HG02943 (cell line): Measurements from ENCODE around the gene RXFP4.

Experiments used
- ATAC-seq: cut with Tn5 transposase; IDR thresholded peaks from one replicate; pipeline ENCODE4 v1.9.1; 2021; ENCODE audit warnings: mild to moderate bottlenecking, low read depth, moderate library complexity; ENCODE audit not compliant: unreplicated experiment

RXFP4 gene

DNA sequence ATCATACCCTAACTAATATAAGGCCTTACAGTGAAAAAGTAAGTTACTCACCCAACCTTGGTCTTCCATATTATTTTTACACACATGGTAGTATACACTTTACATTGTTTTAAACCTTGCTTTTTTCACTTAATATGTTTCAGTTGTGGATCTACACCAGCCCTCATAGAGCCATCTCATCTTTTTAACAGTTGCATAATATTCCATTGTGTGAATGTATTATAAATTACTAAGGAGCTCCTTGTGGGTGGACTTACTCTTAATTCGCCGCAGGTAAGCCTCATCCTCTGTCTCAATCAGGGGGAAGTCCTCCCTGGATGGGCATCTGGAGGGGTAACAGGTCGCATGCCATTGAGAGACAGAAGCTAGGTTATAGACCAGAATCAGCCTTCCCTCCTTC is 13.2 kb downstream of the RXFP4 start:
- no peak for ATAC-seq

- ATAC-seq, result no peak
These were observed 16.0 kb downstream of the RXFP4 start for GRCh38 chr1:155957411-155957915.

GRCh38 chr1:155960081-155960745 is 18.8 kb downstream of the RXFP4 start:
- ATAC-seq, result no peak

- no peak for ATAC-seq
These were observed 20.5 kb downstream of the RXFP4 start for GRCh38 chr1:155961937-155962336.

DNA sequence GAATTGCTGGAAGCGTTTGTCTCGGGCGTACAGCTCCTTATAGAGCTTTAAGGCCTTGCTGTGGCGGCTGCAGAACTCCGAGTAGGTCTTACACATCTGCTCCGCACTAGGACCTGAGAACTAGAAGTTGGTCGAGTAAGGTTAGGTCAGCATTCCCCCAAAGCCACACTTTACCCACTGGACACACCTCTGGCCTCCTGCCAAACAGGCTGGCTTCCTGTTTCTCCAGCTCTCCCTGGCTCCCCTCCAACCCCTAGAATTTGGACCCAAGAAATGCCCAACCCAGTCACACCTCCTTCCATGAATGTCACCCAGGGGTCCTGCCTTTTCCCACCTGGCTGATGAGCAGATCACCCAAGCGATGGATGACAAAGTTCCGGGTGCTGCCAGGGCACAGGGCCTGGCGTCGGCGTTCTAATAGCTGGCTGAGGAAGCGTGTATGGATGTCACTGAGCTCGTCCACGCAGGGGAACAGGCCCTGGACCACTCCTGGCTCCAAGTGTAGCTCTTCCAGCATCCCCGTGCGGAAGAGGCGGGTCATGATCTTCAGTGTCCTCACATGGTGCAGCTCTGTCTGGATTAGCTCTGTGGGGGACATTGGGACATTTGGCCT is 21.3 kb downstream of the RXFP4 start:
- no peak for ATAC-seq

DNA sequence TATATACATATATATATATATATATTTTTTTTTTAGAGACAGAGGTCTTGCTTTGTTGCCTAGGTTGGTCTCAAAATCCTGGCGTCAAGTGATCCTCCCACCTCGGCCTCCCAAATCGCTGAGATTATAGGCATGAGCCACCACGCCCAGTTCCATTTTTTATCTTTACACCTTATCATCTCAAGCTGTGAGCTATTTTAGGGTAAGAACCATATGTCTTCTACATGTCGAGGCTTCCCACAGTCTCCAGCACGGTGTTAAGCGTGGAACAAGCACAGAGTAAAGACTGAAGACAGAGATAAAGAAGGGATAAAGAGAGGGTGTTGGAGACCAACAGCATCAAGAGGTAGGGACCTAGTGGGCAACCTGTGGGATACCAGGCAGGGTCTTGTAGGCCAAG is 22.8 kb downstream of the RXFP4 start:
- no peak for ATAC-seq

DNA sequence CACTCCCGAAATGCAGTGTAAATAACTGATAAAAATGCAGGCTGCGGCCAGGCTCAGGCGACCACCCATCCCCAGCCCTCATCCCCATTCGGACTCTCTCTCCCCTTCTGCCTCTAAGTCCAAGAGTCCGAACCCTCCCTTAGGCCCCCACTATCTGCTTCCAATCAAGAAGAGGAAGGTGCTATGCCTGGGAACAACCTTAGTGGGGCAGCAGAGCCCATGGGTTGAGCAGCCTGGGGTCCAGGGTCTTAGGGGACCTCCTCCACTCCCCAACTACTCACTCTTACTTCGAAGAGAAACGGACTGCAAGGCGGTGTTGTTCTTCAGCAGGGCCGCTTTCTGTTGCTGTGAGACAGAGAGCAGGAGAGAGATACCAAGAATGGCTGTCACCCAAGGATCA is 24.7 kb downstream of the RXFP4 start:
- ATAC-seq, result no peak

DNA sequence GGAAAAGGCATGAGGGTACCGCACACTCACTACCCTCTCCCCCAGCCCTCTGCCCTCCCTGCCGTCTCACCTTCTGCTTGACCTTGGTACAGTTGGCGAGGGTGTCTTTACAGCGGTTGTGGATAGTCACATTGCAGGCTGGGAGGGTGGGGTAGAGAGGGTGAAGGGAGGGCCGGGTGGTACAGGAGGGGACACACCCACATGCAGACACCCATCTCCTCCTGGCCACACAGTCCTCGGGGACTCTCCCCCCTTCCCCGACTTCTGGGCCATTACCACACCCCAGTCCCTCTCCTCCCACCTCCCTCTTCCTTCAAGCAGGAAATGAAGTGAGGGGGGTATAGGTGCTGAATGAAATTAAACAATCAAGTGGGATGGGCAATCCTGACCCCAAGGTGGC is 25.3 kb downstream of the RXFP4 start:
- no peak for ATAC-seq

- no peak for ATAC-seq
These were observed 26.1 kb downstream of the RXFP4 start for GRCh38 chr1:155967341-155968050.

GRCh38 chr1:155968051-155968400 is 26.6 kb downstream of the RXFP4 start:
- ATAC-seq, result no peak

GRCh38 chr1:155968670-155969069 is 27.2 kb downstream of the RXFP4 start:
- no peak for ATAC-seq

GRCh38 chr1:155969377-155969791 is 27.9 kb downstream of the RXFP4 start:
- no peak for ATAC-seq

DNA sequence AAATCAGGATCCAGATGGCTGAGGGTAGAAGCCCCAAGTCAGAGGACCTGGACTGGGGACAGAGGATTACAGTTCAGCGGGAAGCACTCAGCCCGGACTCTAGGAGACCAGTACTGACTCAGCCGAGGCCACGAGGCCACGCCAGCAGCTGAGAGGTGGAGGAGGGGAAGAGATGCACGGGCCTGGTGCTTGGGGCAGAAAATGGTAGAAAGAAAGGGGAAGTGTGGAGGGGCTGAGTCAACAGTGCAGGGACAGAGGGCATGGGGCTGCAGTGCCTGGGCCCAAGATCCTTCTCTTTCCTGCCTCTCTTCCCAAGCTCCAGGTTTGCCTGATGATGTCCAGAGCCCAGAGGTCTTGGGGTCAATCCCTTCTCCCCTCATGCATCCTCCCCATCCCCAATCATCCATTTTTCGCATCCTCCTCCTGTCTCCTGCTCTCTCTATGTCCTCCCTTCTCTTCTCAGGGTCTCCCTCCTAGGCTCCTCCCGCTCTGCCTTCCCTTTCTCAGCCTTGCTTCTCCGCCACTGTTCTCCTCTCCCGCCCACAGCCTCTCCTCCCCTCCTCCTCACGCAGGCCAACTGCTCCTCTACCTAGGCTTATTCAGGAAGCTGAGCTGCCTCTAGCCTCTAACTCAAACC is 29.2 kb downstream of the RXFP4 start:
- ATAC-seq, result no peak

DNA sequence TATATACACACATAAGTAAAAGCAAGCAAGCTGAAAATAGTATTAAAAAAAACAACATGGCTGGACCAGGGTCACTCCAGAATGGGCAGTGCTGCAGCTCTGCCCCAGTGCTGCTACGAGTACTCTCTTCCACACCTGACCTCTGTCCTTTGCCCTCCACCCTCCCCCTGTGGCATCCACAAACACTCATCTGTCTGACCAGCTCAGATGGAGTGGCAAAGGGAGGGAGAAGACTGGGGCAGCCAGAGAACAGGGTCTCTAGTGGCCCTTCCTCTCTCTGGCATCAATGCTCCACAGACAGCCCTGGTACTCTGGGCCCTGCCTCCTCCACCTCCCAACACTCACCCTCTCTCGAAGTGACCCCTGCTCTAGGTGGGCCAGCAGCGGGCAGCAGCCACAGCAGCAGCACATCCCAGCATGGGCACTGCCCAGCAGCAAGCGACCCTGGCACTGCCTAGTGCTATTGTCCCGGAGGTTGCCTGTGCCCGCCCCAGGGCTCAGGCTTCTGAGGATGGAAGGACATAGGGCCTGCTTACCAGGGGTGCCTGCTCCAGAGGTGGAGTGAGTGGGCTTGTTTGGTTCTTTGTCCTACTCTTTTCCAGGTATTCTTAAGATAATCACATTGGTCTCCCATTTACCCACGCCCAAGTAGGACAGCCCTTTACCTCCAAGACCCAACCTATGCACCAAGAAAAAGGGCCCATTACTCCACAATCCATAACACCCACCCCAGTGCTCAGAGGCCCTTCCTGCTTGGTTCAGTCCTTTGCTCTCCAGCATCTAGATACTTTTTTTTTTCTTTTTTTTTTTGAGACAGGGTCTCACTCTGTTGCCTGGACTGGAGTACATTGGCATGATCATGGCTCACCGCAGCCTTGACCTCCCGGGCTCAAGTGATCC is 30.7 kb downstream of the RXFP4 start:
- ATAC-seq, result no peak

DNA sequence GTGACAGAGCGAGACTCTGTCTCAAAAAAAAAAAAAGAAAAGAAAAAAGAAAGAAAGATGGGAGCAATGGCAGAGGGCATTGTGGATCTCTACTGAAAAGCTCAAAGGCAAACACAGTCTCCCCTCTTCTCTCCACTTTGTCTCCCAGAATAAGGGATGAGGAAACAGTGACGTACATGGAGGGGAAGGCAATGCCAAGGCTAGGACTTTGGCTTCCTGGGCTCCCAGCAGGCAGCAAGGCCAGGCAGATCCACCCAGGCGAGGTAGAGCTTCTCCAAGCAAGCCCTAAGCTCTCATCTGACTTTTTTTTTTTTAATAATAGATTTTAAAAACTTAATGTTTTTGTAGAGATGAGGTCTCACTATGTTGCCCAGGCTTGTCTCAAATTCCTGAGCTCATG is 32.3 kb downstream of the RXFP4 start:
- no peak for ATAC-seq

DNA sequence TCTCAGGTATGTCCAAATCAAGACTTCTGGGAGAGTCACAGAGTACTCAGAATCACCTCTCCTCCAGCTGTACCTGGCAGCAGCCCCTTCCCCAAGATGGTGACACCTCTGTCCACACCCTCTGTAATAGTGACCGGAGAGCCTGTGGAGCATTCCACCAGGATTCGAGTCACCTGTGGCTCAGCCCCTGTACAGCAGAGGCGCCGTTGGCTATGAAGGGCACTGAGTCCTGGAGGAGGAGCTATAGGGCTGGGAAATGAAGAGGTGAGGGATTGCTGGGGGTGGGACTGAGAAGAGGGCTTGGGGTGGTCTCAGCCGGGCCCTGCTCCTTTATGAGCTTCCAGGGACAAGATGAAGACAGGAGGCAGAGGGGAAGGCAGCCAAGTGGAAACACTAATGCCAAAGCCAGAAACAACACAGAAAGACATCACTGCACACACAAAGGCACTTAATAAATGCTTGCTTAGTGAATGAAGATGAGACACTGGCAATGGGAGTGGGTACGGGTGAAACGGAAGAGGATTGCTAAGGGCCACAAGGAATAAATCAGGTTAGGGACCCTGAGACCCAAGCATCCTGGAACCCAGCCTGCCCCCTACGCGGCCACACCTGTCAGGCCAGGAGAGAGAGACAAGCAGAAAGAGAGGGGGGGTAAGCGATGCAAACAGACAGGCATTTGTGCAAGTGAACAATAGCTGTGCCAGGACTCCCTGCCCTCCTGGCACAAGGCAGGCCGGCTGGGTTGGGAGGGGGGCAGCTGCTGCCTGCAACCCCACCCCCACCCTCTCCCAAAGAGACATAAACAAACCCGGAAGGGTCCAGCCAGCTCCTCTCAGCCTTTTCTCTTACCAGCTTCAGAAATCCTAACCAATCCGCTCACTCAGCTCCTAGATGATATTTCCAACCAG is 33.0 kb downstream of the RXFP4 start:
- ATAC-seq, result no peak

GRCh38 chr1:155975375-155976061 is 34.1 kb downstream of the RXFP4 start:
- ATAC-seq, result no peak

GRCh38 chr1:155976062-155976912 is 34.8 kb downstream of the RXFP4 start:
- ATAC-seq, result no peak
